ENCODE measurements around the gene PTN. TPM values are rescaled to one million over a fixed set of nuclear protein-coding genes. Genes with fewer than 3 reads are reported as not detected.

PTN gene
- total and polyA plus RNA-seq, 9 of the 15 experiments (the other 6 are each of a cell fraction or from before 2014, with no cell fraction given), result not detected

DNA sequence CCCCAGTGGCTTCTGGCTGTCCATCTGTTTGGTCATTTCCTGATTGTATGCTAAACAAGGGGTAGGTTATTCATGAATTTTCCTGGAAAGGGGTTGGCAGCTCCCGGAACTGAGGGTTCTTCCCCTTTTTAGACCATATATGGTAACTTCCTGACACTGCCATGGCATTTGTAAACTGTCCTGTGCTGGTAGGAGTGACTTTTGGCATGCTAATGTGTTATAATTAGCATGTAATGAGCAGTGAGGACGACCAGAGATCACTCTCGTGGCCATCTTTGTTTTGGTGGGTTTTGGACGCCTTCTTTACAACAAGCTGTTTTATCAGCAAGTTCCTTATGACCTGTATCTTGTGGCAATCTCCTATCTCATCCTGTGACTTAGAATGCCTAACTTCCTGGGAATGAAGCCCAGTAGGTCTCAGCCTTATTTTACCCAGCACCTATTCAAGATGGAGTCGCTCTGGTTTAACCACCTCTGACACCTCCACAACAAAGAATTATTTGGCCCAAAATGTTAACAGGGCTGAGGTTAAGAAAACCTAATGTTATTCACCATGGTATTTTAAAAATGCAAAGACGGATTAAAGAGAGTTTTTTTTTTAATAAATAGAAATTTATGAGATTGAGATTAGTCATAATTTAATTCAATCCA lies 2.4 kb upstream of the PTN start (continued):
- TF ChIP-seq, protein P1, sequence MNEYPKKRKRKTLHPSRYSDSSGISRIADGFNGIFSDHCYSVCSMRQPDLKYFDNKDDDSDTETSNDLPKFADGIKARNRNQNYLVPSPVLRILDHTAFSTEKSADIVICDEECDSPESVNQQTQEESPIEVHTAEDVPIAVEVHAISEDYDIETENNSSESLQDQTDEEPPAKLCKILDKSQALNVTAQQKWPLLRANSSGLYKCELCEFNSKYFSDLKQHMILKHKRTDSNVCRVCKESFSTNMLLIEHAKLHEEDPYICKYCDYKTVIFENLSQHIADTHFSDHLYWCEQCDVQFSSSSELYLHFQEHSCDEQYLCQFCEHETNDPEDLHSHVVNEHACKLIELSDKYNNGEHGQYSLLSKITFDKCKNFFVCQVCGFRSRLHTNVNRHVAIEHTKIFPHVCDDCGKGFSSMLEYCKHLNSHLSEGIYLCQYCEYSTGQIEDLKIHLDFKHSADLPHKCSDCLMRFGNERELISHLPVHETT (CRISPR knock-in tag; conservative IDR thresholded peaks at IDR 0.05 in 1 of 2, IDR thresholded peaks at IDR 0.05 in 1 of 2), result peak in 1 of 2 experiments; percentile 96; a peak in 2 of 4 replicates
- TF ChIP-seq ESRRB (CRISPR knock-in tag; IDR thresholded peaks at IDR 0.05; ENCODE audit: borderline replicate concordance) (peak; percentile 50; the same call in 1 of the 2 replicates), ZNF644 (tag; IDR thresholded peaks at IDR 0.05; ENCODE audit: low read depth) (peak; percentile 74; the same call in 1 of the 2 replicates), FOXJ2 (tag; IDR thresholded peaks at IDR 0.05) (no peak), RBFOX2 (IDR thresholded peaks at IDR 0.05; ENCODE audit: low read depth, low read length) (no peak), GTF2E2 (tag; IDR thresholded peaks at IDR 0.05) (no peak), NEUROD1 (IDR thresholded peaks at IDR 0.05; ENCODE audit: borderline replicate concordance, low read depth, low read length, partially characterized antibody) (no peak), HNRNPK (IDR thresholded peaks at IDR 0.05; ENCODE audit: low read depth, low read length, poor library complexity, severe bottlenecking) (no peak), ZSCAN32 (CRISPR knock-in tag; IDR thresholded peaks at IDR 0.05) (0 out of 2 replicates have a peak, but pooled peaks have one; percentile 42), PRMT5 (CRISPR knock-in tag; IDR thresholded peaks at IDR 0.05) (no peak), ZNF445 (CRISPR knock-in tag; IDR thresholded peaks at IDR 0.05; ENCODE audit: low read depth) (peak; percentile 96), ZNF282 (CRISPR knock-in tag; IDR thresholded peaks at IDR 0.05) (no peak), SMAD4 (CRISPR knock-in tag; conservative IDR thresholded peaks at IDR 0.05) (peak; percentile 29; the same call in 1 of the 2 replicates), SMAD3 (CRISPR knock-in tag; conservative IDR thresholded peaks at IDR 0.05) (peak; percentile 98), HLTF (IDR thresholded peaks at IDR 0.05) (no peak), ZNF830 (CRISPR knock-in tag; IDR thresholded peaks at IDR 0.05) (0 out of 2 replicates have a peak, but pooled peaks have one; percentile 71)
- TF ChIP-seq, protein P2, sequence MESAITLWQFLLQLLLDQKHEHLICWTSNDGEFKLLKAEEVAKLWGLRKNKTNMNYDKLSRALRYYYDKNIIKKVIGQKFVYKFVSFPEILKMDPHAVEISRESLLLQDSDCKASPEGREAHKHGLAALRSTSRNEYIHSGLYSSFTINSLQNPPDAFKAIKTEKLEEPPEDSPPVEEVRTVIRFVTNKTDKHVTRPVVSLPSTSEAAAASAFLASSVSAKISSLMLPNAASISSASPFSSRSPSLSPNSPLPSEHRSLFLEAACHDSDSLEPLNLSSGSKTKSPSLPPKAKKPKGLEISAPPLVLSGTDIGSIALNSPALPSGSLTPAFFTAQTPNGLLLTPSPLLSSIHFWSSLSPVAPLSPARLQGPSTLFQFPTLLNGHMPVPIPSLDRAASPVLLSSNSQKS (CRISPR knock-in tag; IDR thresholded peaks at IDR 0.05), result peak; percentile 71; the same call in 1 of the 2 replicates
- TF ChIP-seq, protein P3, sequence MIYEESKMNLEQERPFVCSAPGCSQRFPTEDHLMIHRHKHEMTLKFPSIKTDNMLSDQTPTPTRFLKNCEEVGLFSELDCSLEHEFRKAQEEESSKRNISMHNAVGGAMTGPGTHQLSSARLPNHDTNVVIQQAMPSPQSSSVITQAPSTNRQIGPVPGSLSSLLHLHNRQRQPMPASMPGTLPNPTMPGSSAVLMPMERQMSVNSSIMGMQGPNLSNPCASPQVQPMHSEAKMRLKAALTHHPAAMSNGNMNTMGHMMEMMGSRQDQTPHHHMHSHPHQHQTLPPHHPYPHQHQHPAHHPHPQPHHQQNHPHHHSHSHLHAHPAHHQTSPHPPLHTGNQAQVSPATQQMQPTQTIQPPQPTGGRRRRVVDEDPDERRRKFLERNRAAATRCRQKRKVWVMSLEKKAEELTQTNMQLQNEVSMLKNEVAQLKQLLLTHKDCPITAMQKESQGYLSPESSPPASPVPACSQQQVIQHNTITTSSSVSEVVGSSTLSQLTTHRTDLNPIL (CRISPR knock-in tag; IDR thresholded peaks at IDR 0.05), result peak; percentile 86
- TF ChIP-seq, protein P4, sequence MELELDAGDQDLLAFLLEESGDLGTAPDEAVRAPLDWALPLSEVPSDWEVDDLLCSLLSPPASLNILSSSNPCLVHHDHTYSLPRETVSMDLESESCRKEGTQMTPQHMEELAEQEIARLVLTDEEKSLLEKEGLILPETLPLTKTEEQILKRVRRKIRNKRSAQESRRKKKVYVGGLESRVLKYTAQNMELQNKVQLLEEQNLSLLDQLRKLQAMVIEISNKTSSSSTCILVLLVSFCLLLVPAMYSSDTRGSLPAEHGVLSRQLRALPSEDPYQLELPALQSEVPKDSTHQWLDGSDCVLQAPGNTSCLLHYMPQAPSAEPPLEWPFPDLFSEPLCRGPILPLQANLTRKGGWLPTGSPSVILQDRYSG (tag; conservative IDR thresholded peaks at IDR 0.05; ENCODE audit: low read depth), result no peak
